ENCODE data around the gene CAMK1G. TPM values are rescaled to one million over a fixed set of nuclear protein-coding genes. Genes with fewer than 3 reads are reported as not detected.

Gene CAMK1G
- polyA plus RNA-seq, 5 donors: 6.8 to 9.1 (median 8.8) TPM

- no peak for DNase-seq
Measured at GRCh38 chr1:209634005-209634737, 50.7 kb downstream of the CAMK1G start.

GRCh38 chr1:209635850-209636249 is 52.3 kb downstream of the CAMK1G start:
- no peak for DNase-seq

GRCh38 chr1:209641832-209642172 is 58.3 kb downstream of the CAMK1G start:
- DNase-seq: peak; percentile 95 to 96

GRCh38 chr1:209642816-209643215 is 59.3 kb downstream of the CAMK1G start:
- DNase-seq: no peak

- peak; percentile 80 to 82 for DNase-seq
Measured at GRCh38 chr1:209643285-209644020, 59.9 kb downstream of the CAMK1G start.

- peak; percentile 64 to 70 for DNase-seq
Measured at GRCh38 chr1:209645574-209646452, 62.3 kb downstream of the CAMK1G start.

- no peak for DNase-seq
Measured at GRCh38 chr1:209646558-209646957, 63.0 kb downstream of the CAMK1G start.

GRCh38 chr1:209647156-209647555 is 63.6 kb downstream of the CAMK1G start:
- DNase-seq: no peak

- no peak for DNase-seq
Measured at GRCh38 chr1:209648346-209648745, 64.8 kb downstream of the CAMK1G start.

GRCh38 chr1:209648931-209649776 is 65.6 kb downstream of the CAMK1G start:
- DNase-seq: no peak

GRCh38 chr1:209650454-209650853 is 66.9 kb downstream of the CAMK1G start:
- no peak for DNase-seq

- no peak for DNase-seq
Measured at GRCh38 chr1:209651138-209651587, 67.6 kb downstream of the CAMK1G start.

GRCh38 chr1:209652121-209652735 is 68.7 kb downstream of the CAMK1G start, which contains the start of gene LAMB3:
LAMB3 (minus strand) TSS chr1:209652425; CDS start chr1:209650944, 1,481 bp downstream.
- DNase-seq: peak in 1 of 2 donors; percentile 52

- DNase-seq: peak; percentile 83
Measured at GRCh38 chr1:209652873-209653401, 69.4 kb downstream of the CAMK1G start.

- DNase-seq: peak in 1 of 2 donors; percentile 32
Measured at GRCh38 chr1:209653915-209654351, 70.4 kb downstream of the CAMK1G start.

- no peak for DNase-seq
Measured at GRCh38 chr1:209655411-209656231, 72.1 kb downstream of the CAMK1G start.

- no peak for DNase-seq
Measured at GRCh38 chr1:209657140-209657879, 73.8 kb downstream of the CAMK1G start.

GRCh38 chr1:209657918-209658317 is 74.4 kb downstream of the CAMK1G start:
- DNase-seq: no peak

GRCh38 chr1:209659909-209660308 is 76.4 kb downstream of the CAMK1G start:
- no peak for DNase-seq
